Esophagus muscularis mucosa (tissue), 4 donors: ENCODE data around the gene SDHB. TPM values are rescaled to one million over a fixed set of nuclear protein-coding genes. Genes with fewer than 3 reads are reported as not detected.

Experiments
- DNase-seq: peaks from one replicate; pipeline ENCODE4 v3.0.0-alpha.2; 2017; ENCODE audit errors: extremely low spot score
- H3K27ac ChIP-seq, 4 donors: fragments of 200-600 bp; sonication (generic); replicated peaks in 1 of 4; 1 replicate in 3 of 4; 2 replicates in 1 of 4; pipeline ENCODE4 v1.5.1; 2016 to 2019; ENCODE audit warnings: mild to moderate bottlenecking in 1 of 4
- H3K27me3 ChIP-seq, 4 donors: fragments of 200-600 bp; sonication (generic); one replicate each; pipeline versions ENCODE4 v1.5.1 to v1.6.0; 2016 to 2019
- H3K36me3 ChIP-seq, 4 donors: fragments of 200-600 bp; sonication (generic); one replicate each; pipeline ENCODE4 v1.5.1; 2016 to 2019
- H3K4me1 ChIP-seq, 4 donors: fragments of 200-600 bp; sonication (generic); one replicate each; pipeline ENCODE4 v1.5.1; 2016 to 2019
- H3K4me3 ChIP-seq, 4 donors: fragments of 200-600 bp; sonication (generic); 1 replicate in 2 of 4; 2 replicates in 2 of 4; pipeline ENCODE4 v1.5.1; 2016 to 2019; ENCODE audit warnings: mild to moderate bottlenecking in 4 of 4, moderate library complexity in 1 of 4
- H3K9me3 ChIP-seq, 4 donors: fragments of 200-600 bp; sonication (generic); 1 replicate in 3 of 4; 2 replicates in 1 of 4; pipeline ENCODE4 v1.5.1; 2016 to 2019
- EP300 ChIP-seq: sonication (generic); formaldehyde crosslinking; IDR thresholded peaks from one replicate; pipeline ENCODE4 v1.6.1; 2017; ENCODE audit warnings: antibody characterized with exemption
- POLR2A ChIP-seq: fragments of 450-650 bp; IDR thresholded peaks from one replicate; pipeline ENCODE4 v1.6.1; 2017; ENCODE audit warnings: antibody characterized with exemption, moderate library complexity, mild to moderate bottlenecking, low read depth
- POLR2AphosphoS5 ChIP-seq, 2 donors: sonication (generic); formaldehyde crosslinking; IDR thresholded peaks; one replicate each; pipeline ENCODE4 v1.6.1; 2017; ENCODE audit warnings: antibody characterized with exemption in 2 of 2
- WGBS: methylation state at CpG from one replicate; pipeline ENCODE4 v1.1.5; 2018; 5-methylcytosine and 5-hydroxymethylcytosine counted together
- intact Hi-C: fragments of 100-400 bp; cut with DNase I; formaldehyde crosslinking; loops from one replicate; pipeline ENCODE4 v1.15.1; 2023
- total RNA-seq, 4 donors: library from RNA; depleted of rRNA; stranded (reverse); fragments of >200 nt; gene quantifications; one replicate each; pipeline versions ENCODE4 v1.1.0 to v1.2.1, GENCODE V29; 2016
- TF ChIP-seq, protein P1 (sequence below), 3 experiments: fragments of 200-600 bp in 2 of 3; fragments of 450-650 bp in 1 of 3; sonication (generic) in 2 of 3; IDR thresholded peaks; one replicate each; pipeline ENCODE4 v1.5.1; 2017 to 2019; ENCODE audit warnings: antibody characterized with exemption in 3 of 3, mild to moderate bottlenecking in 2 of 3, moderate library complexity in 1 of 3

SDHB gene
- total RNA-seq, 4 donors from 2014 or later = 95.4 to 129 (median 120) TPM

GRCh38 chr1:16986962-16987361 lies 66.9 kb downstream of the SDHB start:
- H3K27me3 ChIP-seq = no peaks in the 10 kb centered on the region
- H3K36me3 ChIP-seq = peaks cover 30 to 67% (median 61%) of the 10 kb centered on the region in 4 donors
- intact Hi-C loops = no loop called here
- DNase-seq = no peak
- no peak overlapping the region for H3K4me3 ChIP-seq
- peaks cover 8 to 12% (median 11%) of the 10 kb centered on the region in 4 donors for H3K4me1 ChIP-seq
- no peaks in the 10 kb centered on the region for H3K9me3 ChIP-seq
- TF ChIP-seq POLR2AphosphoS5 (IDR thresholded peaks at IDR 0.05) (no peak), EP300 (no peak), POLR2A (no peak)
- TF ChIP-seq, protein P1, sequence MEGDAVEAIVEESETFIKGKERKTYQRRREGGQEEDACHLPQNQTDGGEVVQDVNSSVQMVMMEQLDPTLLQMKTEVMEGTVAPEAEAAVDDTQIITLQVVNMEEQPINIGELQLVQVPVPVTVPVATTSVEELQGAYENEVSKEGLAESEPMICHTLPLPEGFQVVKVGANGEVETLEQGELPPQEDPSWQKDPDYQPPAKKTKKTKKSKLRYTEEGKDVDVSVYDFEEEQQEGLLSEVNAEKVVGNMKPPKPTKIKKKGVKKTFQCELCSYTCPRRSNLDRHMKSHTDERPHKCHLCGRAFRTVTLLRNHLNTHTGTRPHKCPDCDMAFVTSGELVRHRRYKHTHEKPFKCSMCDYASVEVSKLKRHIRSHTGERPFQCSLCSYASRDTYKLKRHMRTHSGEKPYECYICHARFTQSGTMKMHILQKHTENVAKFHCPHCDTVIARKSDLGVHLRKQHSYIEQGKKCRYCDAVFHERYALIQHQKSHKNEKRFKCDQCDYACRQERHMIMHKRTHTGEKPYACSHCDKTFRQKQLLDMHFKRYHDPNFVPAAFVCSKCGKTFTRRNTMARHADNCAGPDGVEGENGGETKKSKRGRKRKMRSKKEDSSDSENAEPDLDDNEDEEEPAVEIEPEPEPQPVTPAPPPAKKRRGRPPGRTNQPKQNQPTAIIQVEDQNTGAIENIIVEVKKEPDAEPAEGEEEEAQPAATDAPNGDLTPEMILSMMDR (IDR thresholded peaks at IDR 0.05) = peak in 1 of 3 experiments; percentile 19
- 80% methylated on average over 15 of the region's 16 CpGs for WGBS
- no peak overlapping the region for H3K27ac ChIP-seq

DNA sequence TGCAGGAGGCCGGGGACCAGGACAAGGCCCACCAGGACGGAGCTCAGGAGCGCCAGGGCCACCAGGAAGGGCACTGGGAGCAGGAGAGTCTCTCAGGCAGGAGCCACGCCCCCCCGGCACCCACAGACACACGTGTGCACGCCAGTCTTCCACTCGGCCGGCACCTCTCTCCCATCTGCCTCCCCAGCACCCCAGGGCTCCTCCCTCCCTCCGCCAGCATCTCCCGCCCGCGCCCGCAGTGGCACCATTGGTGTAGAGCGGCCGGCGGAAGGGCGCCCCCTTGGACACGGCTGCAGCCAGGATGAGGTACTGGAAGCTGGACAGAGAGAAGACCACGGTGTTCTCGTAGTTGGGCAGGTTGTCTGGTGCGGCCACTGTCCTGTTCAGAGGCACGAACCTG lies 67.3 kb downstream of the SDHB start:
- WGBS = 100% methylated on average over 1 of the region's 23 CpGs
- H3K9me3 ChIP-seq = no peaks in the 10 kb centered on the region
- H3K36me3 ChIP-seq = peaks cover 30 to 63% (median 57%) of the 10 kb centered on the region in 4 donors
- no peak for DNase-seq
- intact Hi-C loops = no loop called here
- peaks cover 0 to 3% (median 0%) of the 10 kb centered on the region in 4 donors for H3K27me3 ChIP-seq
- H3K4me1 ChIP-seq = peaks cover 8 to 12% (median 11%) of the 10 kb centered on the region in 4 donors
- TF ChIP-seq POLR2AphosphoS5 (IDR thresholded peaks at IDR 0.05) (no peak), EP300 (no peak), POLR2A (no peak)
- TF ChIP-seq, protein P1 (IDR thresholded peaks at IDR 0.05) = no peak
- no peak overlapping the region for H3K27ac ChIP-seq
- no peak overlapping the region for H3K4me3 ChIP-seq

GRCh38 chr1:16986113-16986512 lies 67.7 kb downstream of the SDHB start:
- Histone ChIP-seq H3K4me1 (peaks cover 8 to 13% (median 11%) of the 10 kb centered on the region in 4 donors), H3K4me3 (no peak overlapping the region), H3K27ac (no peak overlapping the region), H3K9me3 (no peaks in the 10 kb centered on the region), H3K27me3 (peaks cover 0 to 5% (median 0%) of the 10 kb centered on the region in 4 donors), H3K36me3 (peaks cover 30 to 58% (median 53%) of the 10 kb centered on the region in 4 donors)
- TF ChIP-seq POLR2A (no peak), EP300 (no peak)
- TF ChIP-seq, protein P1 (IDR thresholded peaks at IDR 0.05) = no peak
- intact Hi-C loops = no loop called here
- no peak for DNase-seq
- 97% methylated on average over 15 of the region's 19 CpGs for WGBS

DNA sequence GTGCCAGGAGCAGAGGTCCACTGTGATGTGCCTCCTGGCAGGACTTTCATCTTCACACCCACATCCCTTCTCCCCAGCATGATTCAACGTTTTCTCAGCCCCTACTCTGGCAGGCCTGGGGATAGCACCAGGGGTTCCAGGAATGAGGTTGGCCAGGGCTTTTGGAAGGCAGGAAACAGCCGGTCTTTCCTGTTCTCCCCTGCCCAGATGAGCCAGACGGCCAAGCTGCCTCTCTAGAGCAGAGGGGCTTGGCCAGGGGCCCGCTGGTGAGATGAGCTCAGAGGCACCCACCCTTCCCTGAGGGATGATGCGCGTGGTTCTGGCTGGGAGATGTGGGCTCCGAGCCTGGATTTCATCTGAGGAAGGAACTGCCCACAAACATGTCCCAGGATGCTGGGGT lies 69.1 kb downstream of the SDHB start:
- intact Hi-C loops = no loop called here
- Histone ChIP-seq H3K36me3 (peaks cover 20 to 44% (median 40%) of the 10 kb centered on the region in 4 donors), H3K4me3 (no peak overlapping the region), H3K27me3 (peaks cover 0 to 19% (median 6%) of the 10 kb centered on the region in 4 donors), H3K27ac (peak overlapping the region in 2 of 4 donors; percentile 22 to 65), H3K9me3 (no peaks in the 10 kb centered on the region), H3K4me1 (peaks cover 14 to 27% (median 25%) of the 10 kb centered on the region in 4 donors)
- TF ChIP-seq, protein P1 (IDR thresholded peaks at IDR 0.05) = no peak
- no peak for TF ChIP-seq POLR2AphosphoS5 (IDR thresholded peaks at IDR 0.05)
- no peak for TF ChIP-seq EP300
- TF ChIP-seq POLR2A = no peak
- WGBS = 16% methylated on average over 7 of the region's 7 CpGs
- peak; percentile 93 for DNase-seq

DNA sequence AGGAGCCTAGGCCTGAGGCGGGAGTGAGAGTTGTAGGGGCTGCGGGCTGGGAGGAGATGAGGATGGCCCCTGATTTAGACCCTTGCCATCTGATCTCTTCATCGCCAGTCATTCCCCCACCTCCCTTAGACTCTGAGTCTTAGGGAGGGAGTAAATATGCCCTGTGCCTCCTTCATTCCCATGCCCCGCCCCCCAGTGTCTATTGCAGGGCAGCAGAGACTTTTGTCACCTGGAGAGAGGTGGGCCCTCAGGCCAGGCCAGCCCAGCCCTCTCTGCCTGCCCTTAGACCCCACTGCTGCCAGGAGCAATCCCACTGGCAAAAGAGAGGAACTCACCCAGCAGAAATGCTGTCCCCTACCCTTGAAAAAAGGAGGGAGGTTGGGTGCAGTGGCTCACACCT lies 70.2 kb downstream of the SDHB start:
- H3K9me3 ChIP-seq = no peaks in the 10 kb centered on the region
- H3K4me3 ChIP-seq = no peak overlapping the region
- peaks cover 0 to 27% (median 6%) of the 10 kb centered on the region in 4 donors for H3K27me3 ChIP-seq
- DNase-seq = no peak
- H3K36me3 ChIP-seq = peaks cover 16 to 33% (median 30%) of the 10 kb centered on the region in 4 donors
- H3K4me1 ChIP-seq = peaks cover 22 to 37% (median 35%) of the 10 kb centered on the region in 4 donors
- no peak overlapping the region for H3K27ac ChIP-seq
- TF ChIP-seq EP300 = no peak
- TF ChIP-seq, protein P1 (IDR thresholded peaks at IDR 0.05) = no peak
- intact Hi-C loops = no loop called here
- WGBS = 100% methylated on average over 3 of the region's 4 CpGs
